ENCODE results near the gene CPA5. TPM values are rescaled to one million over a fixed set of nuclear protein-coding genes. Genes with fewer than 3 reads are reported as not detected.

Gene CPA5
- total RNA-seq, 2 donors from 2014 or later, result not detected

GRCh38 chr7:130305433-130306042 is 39.1 kb upstream of the CPA5 start:
- H3K36me3 ChIP-seq (ENCODE audit: control insufficient read depth, insufficient read depth, low read length), result no peaks in the 10 kb centered on the region
- no peaks in the 10 kb centered on the region for H3K4me1 ChIP-seq (ENCODE audit: control insufficient read depth, insufficient read depth, low read length)
- no peak overlapping the region for H3K4me3 Mint-ChIP-seq
- no peak overlapping the region for H3K9ac ChIP-seq (ENCODE audit: extremely low read depth, low read length, poor library complexity, severe bottlenecking)
- H3K27ac Mint-ChIP-seq, result no peak overlapping the region
- no peaks in the 10 kb centered on the region for H3K9me3 ChIP-seq (ENCODE audit: control insufficient read depth, low read length)
- H3K27me3 ChIP-seq (ENCODE audit: control insufficient read depth, insufficient read depth, low read length, poor library complexity, severe bottlenecking), result no peaks in the 10 kb centered on the region
- H3K9me3 Mint-ChIP-seq, result no peaks in the 10 kb centered on the region
- no peak overlapping the region for H3K27ac ChIP-seq (ENCODE audit: low read depth, low read length)
- DNase-seq, result no peak
- peaks cover 3% of the 10 kb centered on the region for H3K27me3 Mint-ChIP-seq (ENCODE audit: insufficient read depth)
- H3K4me3 ChIP-seq (ENCODE audit: low read length), result no peak overlapping the region
- 93 to 94% methylated on average over 20 to 21 of the region's 21 CpGs for WGBS, 2 experiments (ENCODE audit: insufficient coverage in 1 of 2, insufficient read length in 1 of 2)
- no peaks in the 10 kb centered on the region for H3K36me3 Mint-ChIP-seq (ENCODE audit: low read depth)
- no peak for TF ChIP-seq CTCF (conservative IDR thresholded peaks at IDR 0.05)
- H3K4me1 Mint-ChIP-seq, result no peaks in the 10 kb centered on the region

GRCh38 chr7:130309986-130310385 is 34.6 kb upstream of the CPA5 start:
- Mint-ChIP-seq H3K36me3 (ENCODE audit: low read depth) (peaks cover 5% of the 10 kb centered on the region), H3K9me3 (peaks cover 20% of the 10 kb centered on the region), H3K27me3 (ENCODE audit: insufficient read depth) (peaks cover 4% of the 10 kb centered on the region), H3K4me1 (no peaks in the 10 kb centered on the region), H3K27ac (no peak overlapping the region), H3K4me3 (no peak overlapping the region)
- WGBS, 2 experiments (ENCODE audit: insufficient coverage in 1 of 2, insufficient read length in 1 of 2), result 93% methylated on average over 4 of the region's 6 CpGs; no CpG with 5 or more reads in 1 of the 2 experiments
- TF ChIP-seq CTCF (conservative IDR thresholded peaks at IDR 0.05), result no peak
- H3K4me1 ChIP-seq (ENCODE audit: control insufficient read depth, insufficient read depth, low read length), result no peaks in the 10 kb centered on the region
- H3K9me3 ChIP-seq (ENCODE audit: control insufficient read depth, low read length), result peaks cover 13% of the 10 kb centered on the region
- no peaks in the 10 kb centered on the region for H3K36me3 ChIP-seq (ENCODE audit: control insufficient read depth, insufficient read depth, low read length)
- H3K27ac ChIP-seq (ENCODE audit: low read depth, low read length), result no peak overlapping the region
- no peaks in the 10 kb centered on the region for H3K27me3 ChIP-seq (ENCODE audit: control insufficient read depth, insufficient read depth, low read length, poor library complexity, severe bottlenecking)
- no peak overlapping the region for H3K4me3 ChIP-seq (ENCODE audit: low read length)
- no peak overlapping the region for H3K9ac ChIP-seq (ENCODE audit: extremely low read depth, low read length, poor library complexity, severe bottlenecking)
- no peak for DNase-seq

- no peak overlapping the region for H3K4me3 Mint-ChIP-seq
- H3K9me3 Mint-ChIP-seq, result peaks cover 20% of the 10 kb centered on the region
- Histone ChIP-seq H3K4me3 (ENCODE audit: low read length) (no peak overlapping the region), H3K9me3 (ENCODE audit: control insufficient read depth, low read length) (peaks cover 13% of the 10 kb centered on the region), H3K9ac (ENCODE audit: extremely low read depth, low read length, poor library complexity, severe bottlenecking) (no peak overlapping the region), H3K4me1 (ENCODE audit: control insufficient read depth, insufficient read depth, low read length) (no peaks in the 10 kb centered on the region), H3K27ac (ENCODE audit: low read depth, low read length) (no peak overlapping the region), H3K27me3 (ENCODE audit: control insufficient read depth, insufficient read depth, low read length, poor library complexity, severe bottlenecking) (no peaks in the 10 kb centered on the region), H3K36me3 (ENCODE audit: control insufficient read depth, insufficient read depth, low read length) (no peaks in the 10 kb centered on the region)
- DNase-seq, result no peak
- WGBS, 2 experiments (ENCODE audit: insufficient coverage in 1 of 2, insufficient read length in 1 of 2), result 92 to 94% methylated on average over 6 of the region's 6 CpGs
- TF ChIP-seq CTCF (conservative IDR thresholded peaks at IDR 0.05), result no peak
- H3K27ac Mint-ChIP-seq, result no peak overlapping the region
- peaks cover 5% of the 10 kb centered on the region for H3K36me3 Mint-ChIP-seq (ENCODE audit: low read depth)
- no peaks in the 10 kb centered on the region for H3K4me1 Mint-ChIP-seq
- H3K27me3 Mint-ChIP-seq (ENCODE audit: insufficient read depth), result peaks cover 4% of the 10 kb centered on the region
These were observed 30.3 kb upstream of the CPA5 start for GRCh38 chr7:130314305-130314704.

All from endodermal cell (in vitro differentiated cells).